Urothelium cell line (cell line): ENCODE measurements around the gene STAT5A.
"Not testable (repeated sequence)": the region's sequence is repeated elsewhere in the genome, so short reads cannot be mapped to it uniquely, and the experiment has no call there.

Experiments used
- DNase-seq: peaks from one replicate; pipeline ENCODE4 v3.0.0; 2011; ENCODE audit warnings: low spot score, mixed read lengths
- FAIRE-seq: peaks from 2 replicates; lab custom pipeline; 2011; peaks lifted over from hg19 to GRCh38; lab: Jason Lieb, UNC

Gene STAT5A

GRCh38 chr17:42287977-42288802 is at the start of gene STAT5A:
STAT5A (plus strand) TSS chr17:42288498; CDS start chr17:42289412, 914 bp downstream.
- peak; percentile 66 for DNase-seq
- no peak for FAIRE-seq

GRCh38 chr17:42239576-42239975 is 48.7 kb upstream of the STAT5A start:
- FAIRE-seq, DNase-seq: not testable (repeated sequence)

DNA sequence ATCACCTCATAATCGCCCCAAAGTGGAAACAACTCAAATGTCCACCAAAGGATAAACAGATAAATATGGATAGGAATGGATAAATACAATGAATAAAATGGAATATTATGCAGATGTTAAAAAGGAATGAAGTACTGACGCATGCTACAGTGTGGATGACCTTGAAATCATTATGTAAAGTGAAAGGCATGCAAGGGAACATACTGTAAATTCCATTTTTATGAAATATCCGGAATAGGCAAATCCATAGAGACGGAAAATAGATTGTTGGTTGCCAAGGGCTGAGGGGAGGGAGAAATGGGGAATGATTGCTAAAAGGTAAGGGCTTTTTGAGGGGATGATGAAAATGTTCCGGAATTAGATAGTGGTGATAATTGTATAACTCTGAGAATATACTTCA is 48.1 kb upstream of the STAT5A start:
- DNase-seq (no peak), FAIRE-seq (no peak)

GRCh38 chr17:42240863-42241262 is 47.4 kb upstream of the STAT5A start:
- not testable (repeated sequence) for FAIRE-seq, DNase-seq

GRCh38 chr17:42241871-42242270 is 46.4 kb upstream of the STAT5A start:
- DNase-seq, result no peak
- no peak for FAIRE-seq

DNA sequence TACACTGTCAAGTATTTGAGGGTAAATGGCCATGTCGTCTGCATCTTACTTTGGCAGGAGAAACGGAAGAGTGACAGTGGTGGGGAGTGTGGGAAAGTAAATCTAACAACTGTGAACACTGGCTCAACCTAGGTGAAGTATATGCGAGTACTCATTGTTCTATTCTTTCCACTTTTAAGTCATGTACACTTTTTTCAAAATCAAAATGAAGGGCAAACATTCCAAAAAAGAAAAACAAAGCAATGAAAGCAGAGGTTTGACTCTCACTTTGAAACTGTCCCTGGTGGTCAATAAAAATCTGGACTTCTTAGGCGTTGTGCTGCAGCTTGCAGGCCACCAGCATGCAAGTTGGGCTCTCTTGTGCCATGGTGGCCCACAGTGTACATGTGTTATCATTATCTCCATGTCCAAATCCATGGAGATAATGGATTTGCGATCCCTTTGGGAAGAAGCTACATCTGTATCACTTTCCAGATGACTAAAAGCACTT is 44.8 kb upstream of the STAT5A start:
- FAIRE-seq, result no peak
- DNase-seq, result no peak

DNA sequence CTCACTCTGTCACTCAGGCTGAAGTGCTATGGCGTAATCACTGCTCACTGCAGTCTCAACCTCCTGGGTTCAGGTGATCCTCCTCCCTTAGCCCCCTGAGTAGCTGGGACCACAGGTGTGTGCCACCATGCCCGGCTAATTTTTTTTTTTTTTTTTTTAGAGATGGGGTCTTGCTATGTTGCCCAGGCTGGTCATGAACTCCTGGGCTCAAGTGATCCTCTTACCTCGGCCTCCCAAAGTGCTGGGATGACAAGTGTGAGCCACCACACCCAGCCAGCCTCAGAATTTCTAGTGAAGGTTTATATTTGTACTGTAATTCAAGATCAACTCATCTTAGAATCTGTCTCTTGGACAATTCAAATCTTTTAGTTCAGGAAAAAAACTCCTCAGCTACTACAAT is 44.2 kb upstream of the STAT5A start:
- DNase-seq, FAIRE-seq: not testable (repeated sequence)

DNA sequence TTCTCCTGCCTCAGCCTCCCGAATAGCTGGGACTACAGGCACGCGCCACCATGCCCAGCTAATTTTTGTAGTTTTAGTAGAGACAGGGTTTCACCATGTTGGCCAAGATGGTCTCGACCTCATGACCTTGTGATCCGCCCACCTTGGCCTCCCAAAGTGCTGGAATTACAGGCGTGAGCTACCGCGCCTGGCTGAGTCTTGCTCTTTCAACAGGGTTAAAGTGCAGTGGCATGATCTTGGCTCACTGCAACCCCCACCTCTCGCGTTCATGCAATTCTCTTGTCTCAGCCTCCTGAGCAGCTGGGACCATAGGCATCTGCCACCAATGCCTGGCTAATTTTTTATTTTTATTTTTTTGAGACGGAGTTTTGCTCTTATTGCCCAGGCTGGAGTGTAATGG is 43.1 kb upstream of the STAT5A start:
- not testable (repeated sequence) for DNase-seq, FAIRE-seq

GRCh38 chr17:42246515-42246914 is 41.8 kb upstream of the STAT5A start:
- FAIRE-seq (no peak), DNase-seq (no peak)

GRCh38 chr17:42247734-42248133 is 40.6 kb upstream of the STAT5A start:
- no peak for FAIRE-seq
- DNase-seq, result no peak

DNA sequence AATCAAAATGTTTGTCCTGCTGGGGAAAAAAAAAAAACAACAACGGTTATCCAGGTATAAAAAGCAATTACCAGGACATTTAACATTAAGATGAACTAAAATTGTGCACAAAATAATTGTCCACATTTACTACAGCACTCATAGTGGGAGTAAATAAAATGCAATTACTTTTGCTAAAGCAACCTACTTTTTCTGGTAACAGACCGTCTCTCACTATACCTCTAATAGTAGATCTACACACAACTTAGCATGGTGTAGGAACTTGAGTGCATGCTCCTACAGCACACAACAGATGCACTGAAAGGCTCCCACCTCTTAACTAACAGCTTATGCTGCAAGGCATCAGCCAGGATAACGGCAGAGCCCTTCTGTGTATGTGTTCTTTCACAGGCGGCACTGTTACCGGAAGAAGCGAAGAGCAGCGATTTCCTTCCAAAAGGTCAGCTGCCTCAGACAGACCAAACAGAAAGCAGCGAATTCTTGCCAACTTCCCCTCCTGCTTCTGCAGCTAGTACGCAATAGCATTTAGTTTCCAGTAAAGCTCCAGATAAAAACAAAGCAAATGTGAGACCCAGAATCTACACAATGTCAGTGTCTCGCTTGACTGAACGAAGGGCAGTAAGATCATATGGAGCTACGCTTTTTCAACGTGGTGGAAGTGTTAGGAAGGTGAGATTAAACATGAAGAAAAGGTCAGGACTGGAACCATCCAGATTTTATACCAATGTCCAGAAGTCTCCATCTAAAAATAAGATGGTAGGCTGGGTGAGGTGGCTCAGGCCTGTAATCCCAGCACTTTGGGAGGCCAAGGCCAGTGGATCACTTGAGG is 39.7 kb upstream of the STAT5A start:
- FAIRE-seq (no peak), DNase-seq (no peak)

DNA sequence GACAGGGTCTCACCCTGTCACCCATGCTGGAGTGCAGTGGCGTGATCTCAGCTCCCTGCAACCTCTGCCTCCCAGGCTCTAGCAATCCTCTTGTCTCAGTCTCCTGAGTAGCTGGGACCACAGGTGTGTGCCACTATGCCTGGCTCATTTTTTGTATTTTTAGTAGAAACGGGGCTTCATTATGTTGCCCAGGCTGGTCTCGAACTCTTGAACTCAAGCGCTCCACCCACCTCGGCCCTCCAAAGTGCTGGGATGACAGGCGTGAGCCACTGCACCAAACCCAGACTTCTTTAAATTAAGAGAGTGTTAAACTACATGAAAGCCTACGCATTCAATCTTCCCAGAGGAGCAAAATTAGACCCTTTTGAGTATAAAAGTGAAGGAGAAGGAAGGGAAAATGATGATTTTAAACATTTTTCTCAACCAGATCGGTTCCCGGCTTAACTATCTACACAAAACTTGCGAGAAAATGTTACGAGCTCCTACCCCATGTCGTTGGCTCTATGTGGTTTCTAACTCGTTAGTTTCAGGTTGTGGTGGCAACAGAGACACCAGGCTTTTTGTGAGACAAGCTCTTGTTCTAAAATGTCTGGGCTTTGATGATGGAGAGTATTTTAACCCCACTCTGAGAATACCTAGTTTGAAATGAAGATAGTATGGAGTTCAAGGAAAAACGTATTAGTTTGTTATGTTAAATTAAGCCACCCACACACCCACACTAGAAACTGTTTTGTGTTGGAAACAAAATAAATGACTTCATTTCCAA is 38.4 kb upstream of the STAT5A start:
- DNase-seq (no peak), FAIRE-seq (no peak)

- no peak for FAIRE-seq
- no peak for DNase-seq
These were observed 37.2 kb upstream of the STAT5A start for GRCh38 chr17:42251115-42251514.

DNA sequence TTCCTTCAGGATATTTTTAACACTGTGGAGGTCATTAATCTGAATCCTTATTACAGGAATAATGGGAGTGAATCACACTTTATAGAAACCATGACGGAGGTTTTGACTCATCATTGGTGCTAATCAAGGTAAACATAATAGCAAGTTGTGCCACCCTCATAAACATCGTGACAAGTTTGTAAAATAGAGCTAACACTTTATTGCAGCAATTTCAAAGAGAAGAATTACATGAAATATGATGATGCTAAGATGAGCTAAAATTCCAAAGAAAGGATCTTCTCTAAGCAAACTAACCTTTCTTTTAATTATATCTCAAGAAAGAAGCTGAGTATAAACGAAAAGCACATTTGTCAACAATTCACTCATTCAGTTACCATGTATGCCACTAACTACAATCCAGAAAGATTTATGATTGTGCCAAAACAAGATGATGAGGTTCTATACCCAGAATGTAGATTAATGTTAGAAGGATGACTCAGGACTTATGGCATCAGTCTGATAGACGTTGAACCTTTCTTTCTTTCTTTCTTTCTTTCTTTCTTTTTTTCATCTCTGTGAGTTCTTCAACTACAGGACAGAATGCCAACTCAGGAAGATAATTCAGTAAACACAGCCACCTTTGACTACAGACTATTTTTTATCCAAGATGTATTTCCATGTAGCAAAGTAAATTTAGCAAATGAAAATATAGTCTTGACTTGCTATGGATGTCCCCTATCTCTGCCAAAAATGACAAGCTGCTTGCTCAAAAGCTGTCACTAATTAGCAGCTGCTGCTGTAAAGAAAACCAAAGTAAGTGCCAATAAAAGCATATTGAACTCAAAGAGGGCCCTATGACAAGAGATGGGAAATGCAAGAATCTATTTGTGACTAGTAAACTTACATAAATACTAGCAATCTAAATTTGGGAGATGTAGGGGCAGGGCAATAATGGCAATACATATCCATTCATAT is 35.4 kb upstream of the STAT5A start:
- FAIRE-seq (no peak), DNase-seq (no peak)

DNA sequence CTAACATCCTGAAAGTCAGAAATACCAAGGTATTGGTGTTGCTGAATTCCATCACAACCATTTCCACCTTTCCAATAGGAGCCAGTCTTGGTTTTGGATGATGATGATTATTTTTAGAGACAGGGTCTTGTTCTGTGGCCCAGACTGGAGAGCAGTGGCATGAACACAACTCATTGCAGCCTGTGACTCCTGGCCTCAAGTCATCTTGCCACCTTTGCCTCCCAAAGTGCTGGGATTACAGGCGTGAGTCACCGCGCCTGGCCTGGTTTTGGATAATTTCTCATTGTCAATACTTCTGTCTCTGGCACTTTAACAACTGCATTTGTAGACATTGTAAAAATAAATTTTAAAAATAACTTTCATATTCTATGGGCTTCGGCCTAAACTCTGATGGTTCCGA is 34.7 kb upstream of the STAT5A start:
- FAIRE-seq, result no peak
- DNase-seq, result no peak

GRCh38 chr17:42255445-42255844 is 32.9 kb upstream of the STAT5A start:
- FAIRE-seq (no peak), DNase-seq (no peak)

DNA sequence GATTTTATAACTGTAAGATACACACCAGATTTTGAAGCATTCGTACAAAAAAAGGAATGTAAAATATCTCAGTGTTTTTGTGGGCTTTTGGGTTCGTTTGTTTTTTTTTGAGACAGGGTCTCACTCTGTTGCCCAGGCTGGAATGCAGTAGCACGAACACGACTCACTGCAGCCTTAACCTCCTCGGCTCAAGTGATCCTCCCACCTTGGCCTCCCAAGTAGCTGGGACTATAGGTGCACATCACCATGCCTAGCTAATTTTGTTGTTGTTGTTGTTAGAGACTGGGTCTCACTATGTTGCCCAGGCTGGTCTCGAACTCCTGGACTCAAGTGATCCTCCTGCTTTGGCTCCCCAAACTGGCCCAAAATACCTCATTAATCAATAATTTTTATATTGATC is 28.0 kb upstream of the STAT5A start:
- FAIRE-seq, result no peak
- DNase-seq, result no peak

GRCh38 chr17:42264366-42264765 is 23.9 kb upstream of the STAT5A start:
- FAIRE-seq, DNase-seq: not testable (repeated sequence)

GRCh38 chr17:42266462-42266861 is 21.8 kb upstream of the STAT5A start:
- FAIRE-seq (no peak), DNase-seq (no peak)
